Left lung (tissue), 10 donors: ENCODE data around the gene CENPC. TPM values are rescaled to one million over a fixed set of nuclear protein-coding genes. Genes with fewer than 3 reads are reported as not detected.
"Not testable (repeated sequence)": the region's sequence is repeated elsewhere in the genome, so short reads cannot be mapped to it uniquely, and the experiment has no call there.

Source experiments
- ATAC-seq: fragments of 200-7000 bp; cut with Tn5 transposase; one replicate; pipeline ENCODE4 v1.9.1; 2020; ENCODE audit warnings: moderate library complexity
- DNase-seq, 4 donors: peaks; one replicate each; pipeline ENCODE4 v3.0.0-alpha.2; 2013 to 2020
- H3K27ac ChIP-seq, 2 donors: fragments of 200-600 bp; sonication (generic) in 1 of 2; one replicate each; pipeline versions ENCODE4 v1.5.0 to v1.8.0; 2020 to 2021
- H3K27me3 ChIP-seq, 2 donors: fragments of 200-600 bp; sonication (generic) in 1 of 2; one replicate each; pipeline versions ENCODE4 v1.5.0 to v1.8.0; 2020 to 2021
- H3K36me3 ChIP-seq, 2 donors: fragments of 200-600 bp; sonication (generic) in 1 of 2; one replicate each; pipeline versions ENCODE4 v1.5.0 to v1.8.0; 2020 to 2021
- H3K4me1 ChIP-seq, 2 donors: fragments of 200-600 bp; one replicate each; pipeline ENCODE4 v1.8.0; 2021
- H3K4me3 ChIP-seq, 2 donors: fragments of 200-600 bp; sonication (generic) in 1 of 2; one replicate each; pipeline versions ENCODE4 v1.5.0 to v1.8.0; 2020 to 2021; ENCODE audit warnings: mild to moderate bottlenecking in 1 of 2
- H3K9me3 ChIP-seq, 2 donors: fragments of 200-600 bp; sonication (generic) in 1 of 2; one replicate each; pipeline versions ENCODE4 v1.5.0 to v1.8.0; 2020 to 2021
- intact Hi-C, 2 donors: fragments of 100-400 bp; cut with DNase I; formaldehyde crosslinking; loops; one replicate each; pipeline versions ENCODE4 v1.11.2 to v1.14.2; 2022
- polyA plus RNA-seq, 6 donors: library from polyadenylated mRNA; unstranded; fragments of 120-200 nt; gene quantifications; one replicate each; pipeline ENCODE4 v1.2.1, GENCODE V29; 2013; ENCODE audit not compliant: insufficient read length in 6 of 6
- total RNA-seq, 2 donors: library from RNA; stranded (reverse); fragmentation: NEBNext Ultra II Directional; extraction: Animal tissue kit (Norgen Biotek cat#: 25700); gene quantifications; one replicate each; pipeline ENCODE4 v1.2.1, GENCODE V29; 2021
- TF ChIP-seq, protein P1 (sequence below), 2 donors: fragments of 200-600 bp; sonication (generic) in 1 of 2; IDR thresholded peaks; one replicate each; pipeline versions ENCODE4 v1.5.0 to v1.8.0; 2021; ENCODE audit warnings: antibody characterized with exemption in 2 of 2
- donor health status: DM: no; HTN: yes; CAD: no.
- donor health status: DM: no; HTN: no; CAD: no.

CENPC gene
- total and polyA plus RNA-seq, 8 donors, result 16.1 to 41.5 (median 31.4) TPM

DNA sequence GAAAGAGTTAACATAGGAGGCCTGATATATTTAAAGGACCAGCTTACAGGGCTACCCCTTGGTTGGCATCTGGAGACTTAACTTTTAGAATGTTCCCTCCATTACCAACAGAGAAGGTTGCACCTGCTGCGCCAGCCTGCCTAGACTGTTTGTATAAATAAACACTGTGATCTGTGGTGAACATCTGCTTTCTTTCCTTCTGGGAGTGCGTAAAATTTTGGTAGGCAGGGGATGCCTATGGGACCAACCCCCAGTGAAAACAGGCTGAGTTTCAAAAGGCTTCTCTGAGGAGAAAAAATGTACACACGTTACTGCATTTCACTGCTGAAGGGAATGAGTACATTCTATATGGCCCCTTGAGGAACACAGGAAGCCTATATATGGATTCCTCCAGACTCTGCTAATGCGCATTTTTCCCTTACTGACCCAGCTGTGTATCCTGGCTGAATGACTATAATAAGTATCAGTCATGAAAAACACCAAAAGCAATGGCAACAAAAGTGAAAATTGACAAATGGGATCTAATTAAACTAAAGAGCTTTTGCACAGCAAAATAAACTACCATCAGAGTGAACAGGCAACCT is 13.8 kb downstream of the CENPC start:
- TF ChIP-seq, protein P1, sequence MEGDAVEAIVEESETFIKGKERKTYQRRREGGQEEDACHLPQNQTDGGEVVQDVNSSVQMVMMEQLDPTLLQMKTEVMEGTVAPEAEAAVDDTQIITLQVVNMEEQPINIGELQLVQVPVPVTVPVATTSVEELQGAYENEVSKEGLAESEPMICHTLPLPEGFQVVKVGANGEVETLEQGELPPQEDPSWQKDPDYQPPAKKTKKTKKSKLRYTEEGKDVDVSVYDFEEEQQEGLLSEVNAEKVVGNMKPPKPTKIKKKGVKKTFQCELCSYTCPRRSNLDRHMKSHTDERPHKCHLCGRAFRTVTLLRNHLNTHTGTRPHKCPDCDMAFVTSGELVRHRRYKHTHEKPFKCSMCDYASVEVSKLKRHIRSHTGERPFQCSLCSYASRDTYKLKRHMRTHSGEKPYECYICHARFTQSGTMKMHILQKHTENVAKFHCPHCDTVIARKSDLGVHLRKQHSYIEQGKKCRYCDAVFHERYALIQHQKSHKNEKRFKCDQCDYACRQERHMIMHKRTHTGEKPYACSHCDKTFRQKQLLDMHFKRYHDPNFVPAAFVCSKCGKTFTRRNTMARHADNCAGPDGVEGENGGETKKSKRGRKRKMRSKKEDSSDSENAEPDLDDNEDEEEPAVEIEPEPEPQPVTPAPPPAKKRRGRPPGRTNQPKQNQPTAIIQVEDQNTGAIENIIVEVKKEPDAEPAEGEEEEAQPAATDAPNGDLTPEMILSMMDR (IDR thresholded peaks at IDR 0.05), result no peak
- H3K27me3 ChIP-seq, result no peaks in the 10 kb centered on the region
- intact Hi-C loops, result no loop called here
- H3K9me3 ChIP-seq, result peaks cover 0 to 3% of the 10 kb centered on the region in 2 donors
- no peak for ATAC-seq
- peaks cover 0 to 54% of the 10 kb centered on the region in 2 donors for H3K36me3 ChIP-seq
- no peaks in the 10 kb centered on the region for H3K4me1 ChIP-seq
- H3K27ac ChIP-seq, result no peak overlapping the region
- no peak overlapping the region for H3K4me3 ChIP-seq
- DNase-seq, result no peak

GRCh38 chr4:67524140-67524539 is 21.2 kb downstream of the CENPC start:
- H3K4me1 ChIP-seq, DNase-seq, H3K27me3 ChIP-seq, H3K9me3 ChIP-seq, H3K27ac ChIP-seq, H3K4me3 ChIP-seq, ATAC-seq, intact Hi-C loops: not testable (repeated sequence)
- peaks cover 0 to 18% of the 10 kb centered on the region in 2 donors for H3K36me3 ChIP-seq

- H3K4me1 ChIP-seq, result no peaks in the 10 kb centered on the region
- TF ChIP-seq, protein P1 (IDR thresholded peaks at IDR 0.05), result no peak
- intact Hi-C loops, result no loop called here
- no peak overlapping the region for H3K27ac ChIP-seq
- DNase-seq (no peak), ATAC-seq (no peak)
- no peaks in the 10 kb centered on the region for H3K27me3 ChIP-seq
- H3K4me3 ChIP-seq, result no peak overlapping the region
- H3K9me3 ChIP-seq, result no peaks in the 10 kb centered on the region
- peaks cover 0 to 20% of the 10 kb centered on the region in 2 donors for H3K36me3 ChIP-seq
These were observed 22.2 kb downstream of the CENPC start for GRCh38 chr4:67522851-67523671.

DNA sequence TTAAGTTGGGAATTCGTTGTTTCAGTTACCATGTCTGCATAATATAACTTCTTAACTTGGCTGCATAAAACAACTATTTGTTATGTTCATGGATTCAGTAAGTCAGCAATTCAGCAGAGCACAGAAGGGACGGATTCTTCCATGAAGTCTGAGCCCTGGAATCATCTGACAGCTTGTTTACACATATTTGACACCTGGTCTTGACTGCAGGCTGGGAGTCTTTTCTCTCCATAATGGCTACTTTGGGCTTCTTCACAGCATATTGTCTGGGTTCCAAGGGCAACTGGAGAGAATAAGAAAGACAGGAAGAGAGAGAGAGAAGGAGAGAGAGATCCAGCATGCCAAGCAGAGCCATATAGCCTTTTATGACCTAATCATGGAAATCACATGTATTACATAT is 23.1 kb downstream of the CENPC start:
- Histone ChIP-seq H3K27me3 (no peaks in the 10 kb centered on the region), H3K36me3 (peaks cover 0 to 28% of the 10 kb centered on the region in 2 donors), H3K4me1 (no peaks in the 10 kb centered on the region), H3K4me3 (no peak overlapping the region), H3K9me3 (no peaks in the 10 kb centered on the region), H3K27ac (no peak overlapping the region)
- DNase-seq, result no peak
- TF ChIP-seq, protein P1 (IDR thresholded peaks at IDR 0.05), result no peak
- no peak for ATAC-seq
- intact Hi-C loops, result no loop called here

- no peak overlapping the region for H3K27ac ChIP-seq
- H3K9me3 ChIP-seq, result no peaks in the 10 kb centered on the region
- TF ChIP-seq, protein P1 (IDR thresholded peaks at IDR 0.05), result no peak
- no peak overlapping the region for H3K4me3 ChIP-seq
- peaks cover 0 to 30% of the 10 kb centered on the region in 2 donors for H3K36me3 ChIP-seq
- intact Hi-C loops, result no loop called here
- DNase-seq (no peak), ATAC-seq (no peak)
- no peaks in the 10 kb centered on the region for H3K4me1 ChIP-seq
- no peaks in the 10 kb centered on the region for H3K27me3 ChIP-seq
These were observed 23.8 kb downstream of the CENPC start for GRCh38 chr4:67521506-67521905.
